GM12878 (cell line): ENCODE measurements around the gene CC2D1A. TPM values are rescaled to one million over a fixed set of nuclear protein-coding genes. Genes with fewer than 3 reads are reported as not detected.

ENCODE experiments used
- BHLHE40 ChIP-seq, 2 experiments: fragments of 450-650 bp in 1 of 2; IDR thresholded peaks; 2 replicates each; pipeline ENCODE4 v1.6.1; 2011 to 2017; ENCODE audit warnings: low read depth in 2 of 2, borderline replicate concordance in 1 of 2, improper control_type of control experiment in 1 of 2, low read length in 1 of 2, mild to moderate bottlenecking in 1 of 2
- EGR1 ChIP-seq, 2 experiments: IDR thresholded peaks; 1 replicate in 1 of 2; 2 replicates in 1 of 2; pipeline ENCODE4 v1.6.1; 2011 to 2012; ENCODE audit warnings: low read depth in 2 of 2, low read length in 2 of 2, borderline replicate concordance in 1 of 2, mild to moderate bottlenecking in 1 of 2, moderate library complexity in 1 of 2
- GATAD2B ChIP-seq: fragments of 450-650 bp; conservative IDR thresholded peaks from 2 replicates; pipeline ENCODE4 v1.6.1; 2017; ENCODE audit warnings: low read depth, mild to moderate bottlenecking, moderate library complexity
- NR2F1 ChIP-seq: fragments of 450-650 bp; conservative IDR thresholded peaks from 2 replicates; pipeline ENCODE4 v1.6.1; 2017; ENCODE audit warnings: mild to moderate bottlenecking
- SIX5 ChIP-seq: IDR thresholded peaks from 2 replicates; pipeline ENCODE4 v1.6.1; 2011; ENCODE audit warnings: mild to moderate bottlenecking, low read depth, low read length, moderate library complexity; ENCODE audit not compliant: severe bottlenecking
- SUZ12 ChIP-seq: fragments of 200-600 bp; sonication (generic); IDR thresholded peaks from one replicate; pipeline ENCODE4 v1.6.1; 2018; ENCODE audit warnings: antibody characterized with exemption, mild to moderate bottlenecking; ENCODE audit not compliant: unreplicated experiment
- YY1 ChIP-seq: IDR thresholded peaks from 2 replicates; pipeline ENCODE4 v1.6.1; 2011; ENCODE audit warnings: low read depth, mild to moderate bottlenecking, low read length
- ZZZ3 ChIP-seq: IDR thresholded peaks from 2 replicates; pipeline ENCODE4 v1.6.1; 2011; ENCODE audit warnings: low read depth; ENCODE audit not compliant: control insufficient read depth, insufficient read length
- polyA plus RNA-seq, 11 experiments: library from polyadenylated mRNA; depleted of rRNA in 4 of 11; unstranded in 6 of 11; stranded (reverse) in 5 of 11; fragments of >200 nt; fragmentation: Nextera tagmentation in 4 of 11; fragmentation: Illumina TruSeq in 1 of 11; extraction: Ambion mirVana in 4 of 11; extraction: Trizol in 1 of 11; gene quantifications; 1 replicate in 1 of 11; 2 replicates in 10 of 11; pipeline versions ENCODE4 v1.2.1 to v1.2.3, GENCODE V29; 2011 to 2016; ENCODE audit warnings: inconsistent platforms in 2 of 11, missing spikeins in 2 of 11, low read depth in 1 of 11
- total RNA-seq, 4 experiments: library from RNA; depleted of rRNA in 3 of 4; stranded (reverse); fragments of >200 nt in 3 of 4; fragmentation: Illumina TruSeq in 1 of 4; extraction: Trizol in 1 of 4; gene quantifications; 2 replicates each; pipeline versions ENCODE4 v1.2.1 to v1.2.3, GENCODE V29; 2013 to 2021
- TF ChIP-seq, protein P1 (sequence below): fragments of 450-650 bp; conservative IDR thresholded peaks from 2 replicates; pipeline ENCODE4 v1.6.1; 2017; ENCODE audit warnings: mild to moderate bottlenecking, moderate library complexity

CC2D1A gene
- total and polyA plus RNA-seq, 10 of the 15 experiments (the other 5 are each of a cell fraction or from before 2014, with no cell fraction given): 0.13 to 36.1 (median 16.1) TPM

DNA sequence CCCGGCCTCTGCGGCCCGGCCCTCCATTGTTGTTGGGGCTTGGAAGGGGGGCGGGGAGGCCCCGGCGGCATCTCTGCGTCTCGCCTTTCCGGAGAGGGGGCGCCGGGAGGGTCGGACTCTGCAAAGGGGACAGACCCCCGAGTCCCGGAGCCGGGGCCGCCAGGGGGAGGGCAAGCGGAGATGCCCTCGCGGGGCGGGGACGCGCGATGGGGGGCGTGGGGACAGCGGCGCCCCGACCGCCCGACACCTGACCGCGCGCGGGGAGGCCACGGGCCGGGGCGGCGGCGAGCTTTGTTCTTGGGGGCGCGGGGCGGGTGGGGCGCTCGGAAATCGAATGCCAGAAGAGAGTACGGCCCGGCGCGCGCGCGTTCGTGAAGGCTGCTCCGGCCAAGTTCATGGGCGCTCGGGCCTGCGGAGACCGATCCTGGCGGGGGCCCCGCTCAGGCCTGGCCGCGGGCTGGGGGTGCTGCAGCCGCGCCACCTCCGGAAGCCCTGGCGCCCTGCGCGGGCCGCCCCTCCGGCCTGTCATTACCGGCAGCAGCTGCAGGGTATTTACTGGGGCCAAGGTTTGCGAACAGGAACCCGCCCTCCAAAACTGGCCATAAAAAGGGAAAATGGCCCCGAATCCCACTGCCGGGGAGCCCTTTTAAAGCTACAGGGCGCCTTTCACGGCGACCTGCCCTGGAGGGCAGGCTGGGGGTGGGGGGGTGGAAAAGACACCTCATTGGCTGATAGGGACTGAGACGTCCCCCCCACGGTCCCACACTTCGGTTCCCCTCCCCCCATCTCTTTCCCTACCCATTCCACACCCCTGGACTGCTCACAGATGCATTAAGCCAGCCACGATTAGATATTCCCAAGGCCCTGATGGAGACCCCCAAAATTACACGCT, 40.2 kb upstream of the CC2D1A start (continued):
- TF ChIP-seq GATAD2B (peak; percentile 52; the same call in 1 of the 2 replicates), NR2F1 (peak; percentile 49; the same call in 1 of the 2 replicates), SIX5 (no peak), EGR1 (IDR thresholded peaks at IDR 0.05; ENCODE audit: borderline replicate concordance in 1 of 2, low read depth in 2 of 2, low read length in 2 of 2) (no peak), SUZ12 (peak; percentile 8), ZZZ3 (no peak), YY1 (peak; percentile 53), BHLHE40 (IDR thresholded peaks at IDR 0.05; ENCODE audit: borderline replicate concordance in 1 of 2, low read depth in 2 of 2, low read length in 1 of 2) (no peak)
- TF ChIP-seq, protein P1, sequence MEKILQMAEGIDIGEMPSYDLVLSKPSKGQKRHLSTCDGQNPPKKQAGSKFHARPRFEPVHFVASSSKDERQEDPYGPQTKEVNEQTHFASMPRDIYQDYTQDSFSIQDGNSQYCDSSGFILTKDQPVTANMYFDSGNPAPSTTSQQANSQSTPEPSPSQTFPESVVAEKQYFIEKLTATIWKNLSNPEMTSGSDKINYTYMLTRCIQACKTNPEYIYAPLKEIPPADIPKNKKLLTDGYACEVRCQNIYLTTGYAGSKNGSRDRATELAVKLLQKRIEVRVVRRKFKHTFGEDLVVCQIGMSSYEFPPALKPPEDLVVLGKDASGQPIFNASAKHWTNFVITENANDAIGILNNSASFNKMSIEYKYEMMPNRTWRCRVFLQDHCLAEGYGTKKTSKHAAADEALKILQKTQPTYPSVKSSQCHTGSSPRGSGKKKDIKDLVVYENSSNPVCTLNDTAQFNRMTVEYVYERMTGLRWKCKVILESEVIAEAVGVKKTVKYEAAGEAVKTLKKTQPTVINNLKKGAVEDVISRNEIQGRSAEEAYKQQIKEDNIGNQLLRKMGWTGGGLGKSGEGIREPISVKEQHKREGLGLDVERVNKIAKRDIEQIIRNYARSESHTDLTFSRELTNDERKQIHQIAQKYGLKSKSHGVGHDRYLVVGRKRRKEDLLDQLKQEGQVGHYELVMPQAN: peak; percentile 47; the same call in 1 of the 2 replicates
- TF ChIP-seq, all 136 proteins: peak for 12
